H9 (cell line): ENCODE measurements around the gene MED29. TPM values are rescaled to one million over a fixed set of nuclear protein-coding genes. Genes with fewer than 3 reads are reported as not detected.

Experiments used
- DNase-seq: peaks from one replicate; pipeline ENCODE4 v3.0.0-alpha.2; 2017
- H2AFZ ChIP-seq: one replicate; pipeline ENCODE4 v1.6.1; 2013; ENCODE audit warnings: mild to moderate bottlenecking, low read length, control low read depth, moderate library complexity
- H2AK5ac ChIP-seq: 2 replicates; pipeline ENCODE4 v1.6.1; 2013; ENCODE audit warnings: low read length, control low read depth, mixed read lengths; ENCODE audit not compliant: insufficient read length
- H2BK120ac ChIP-seq: one replicate; pipeline ENCODE4 v1.6.1; 2013; ENCODE audit warnings: low read depth, mild to moderate bottlenecking, low read length, control low read depth, inconsistent platforms; ENCODE audit not compliant: poor library complexity, severe bottlenecking
- H2BK12ac ChIP-seq: 2 replicates; pipeline ENCODE4 v1.6.1; 2013; ENCODE audit warnings: low read length, control low read depth, mixed read lengths, low read depth; ENCODE audit not compliant: insufficient read length
- H2BK15ac ChIP-seq: 2 replicates; pipeline ENCODE4 v1.6.1; 2013; ENCODE audit warnings: low read depth, low read length, control low read depth
- H2BK20ac ChIP-seq: one replicate; pipeline ENCODE4 v1.6.1; 2013; ENCODE audit warnings: low read depth, mild to moderate bottlenecking, low read length, control low read depth, inconsistent platforms; ENCODE audit not compliant: poor library complexity, severe bottlenecking
- H2BK5ac ChIP-seq: 2 replicates; pipeline ENCODE4 v1.6.1; 2013; ENCODE audit warnings: low read length, control low read depth, mixed read lengths; ENCODE audit not compliant: insufficient read length
- H3K14ac ChIP-seq: 2 replicates; pipeline ENCODE4 v1.6.1; 2013; ENCODE audit warnings: low read length, control low read depth; ENCODE audit not compliant: insufficient read depth
- H3K18ac ChIP-seq: 2 replicates; pipeline ENCODE4 v1.6.1; 2013; ENCODE audit warnings: low read depth, mild to moderate bottlenecking, mixed read lengths, low read length, control low read depth; ENCODE audit not compliant: insufficient read length
- H3K23ac ChIP-seq: 2 replicates; pipeline ENCODE4 v1.6.1; 2013; ENCODE audit warnings: low read length, control low read depth, mixed read lengths, low read depth; ENCODE audit not compliant: insufficient read length
- H3K23me2 ChIP-seq: 2 replicates; pipeline ENCODE4 v1.6.1; 2013; ENCODE audit warnings: low read depth, mild to moderate bottlenecking, mixed read lengths, low read length, control low read depth; ENCODE audit not compliant: insufficient read length, poor library complexity, severe bottlenecking
- H3K27ac ChIP-seq: 2 replicates; pipeline ENCODE4 v1.5.1; 2013; ENCODE audit warnings: low read length, control low read depth, mixed read lengths, low read depth; ENCODE audit not compliant: insufficient read length
- H3K27me3 ChIP-seq: 2 replicates; pipeline ENCODE4 v1.6.1; 2013; ENCODE audit warnings: low read length, control low read depth, inconsistent platforms; ENCODE audit not compliant: insufficient read depth
- H3K4ac ChIP-seq: 2 replicates; pipeline ENCODE4 v1.6.1; 2013; ENCODE audit warnings: low read depth, mild to moderate bottlenecking, control low read depth, inconsistent platforms, low read length, moderate library complexity
- H3K4me1 ChIP-seq: 2 replicates; pipeline ENCODE4 v1.6.1; 2013; ENCODE audit warnings: low read length, control low read depth, inconsistent platforms; ENCODE audit not compliant: insufficient read depth
- H3K4me2 ChIP-seq: 2 replicates; pipeline ENCODE4 v1.6.1; 2013; ENCODE audit warnings: low read length, control low read depth, mixed read lengths; ENCODE audit not compliant: insufficient read length, insufficient read depth
- H3K56ac ChIP-seq: 2 replicates; pipeline ENCODE4 v1.6.1; 2013; ENCODE audit warnings: low read depth, mild to moderate bottlenecking, mixed read lengths, low read length, control low read depth; ENCODE audit not compliant: insufficient read length
- H3K79me1 ChIP-seq: 2 replicates; pipeline ENCODE4 v1.6.1; 2013; ENCODE audit warnings: low read depth, mild to moderate bottlenecking, moderate library complexity, low read length, control low read depth, inconsistent platforms; ENCODE audit not compliant: insufficient read depth, poor library complexity, severe bottlenecking
- H3K79me2 ChIP-seq: 2 replicates; pipeline ENCODE4 v1.6.1; 2013; ENCODE audit warnings: low read length, control low read depth, inconsistent platforms; ENCODE audit not compliant: insufficient read depth
- H3K9ac ChIP-seq: 2 replicates; pipeline ENCODE4 v1.6.1; 2013; ENCODE audit warnings: low read length, control low read depth, mixed read lengths; ENCODE audit not compliant: insufficient read length; ENCODE audit errors: extremely low read depth
- H3K9me3 ChIP-seq: one replicate; pipeline ENCODE4 v1.6.1; 2013; ENCODE audit warnings: low read depth, low read length, inconsistent platforms; ENCODE audit not compliant: control insufficient read depth
- H3T11ph ChIP-seq: one replicate; pipeline ENCODE4 v1.6.1; 2013; ENCODE audit warnings: mild to moderate bottlenecking, low read length, control low read depth, inconsistent platforms
- H4K20me1 ChIP-seq: one replicate; pipeline ENCODE4 v1.6.1; 2013; ENCODE audit not compliant: control insufficient read depth, insufficient read length, insufficient read depth
- H4K5ac ChIP-seq: 2 replicates; pipeline ENCODE4 v1.6.1; 2013; ENCODE audit warnings: low read depth, mild to moderate bottlenecking, mixed read lengths, low read length, control low read depth; ENCODE audit not compliant: insufficient read length
- H4K8ac ChIP-seq: replicated peaks from 2 replicates; pipeline ENCODE4 v1.6.1; 2013; ENCODE audit warnings: low read length, control low read depth, mixed read lengths, low read depth; ENCODE audit not compliant: insufficient read length
- H4K91ac ChIP-seq: 2 replicates; pipeline ENCODE4 v1.6.1; 2013; ENCODE audit warnings: low read depth, mild to moderate bottlenecking, moderate library complexity, mixed read lengths, low read length, control low read depth; ENCODE audit not compliant: insufficient read length
- H3K27ac Mint-ChIP-seq, 3 experiments: 2 replicates in 2 of 3; 3 replicates in 1 of 3; pipeline ENCODE4 v1.8.0; 2020 to 2021; ENCODE audit warnings: mixed read lengths in 3 of 3, mild to moderate bottlenecking in 1 of 3, moderate library complexity in 1 of 3
- H3K27me3 Mint-ChIP-seq: 2 replicates; pipeline ENCODE4 v1.8.0; 2021; ENCODE audit warnings: low read depth, mild to moderate bottlenecking, moderate library complexity, mixed read lengths
- H3K36me3 Mint-ChIP-seq, 3 experiments: 2 replicates in 2 of 3; 3 replicates in 1 of 3; pipeline ENCODE4 v1.8.0; 2020 to 2021; ENCODE audit warnings: low read depth in 3 of 3, mixed read lengths in 3 of 3; ENCODE audit not compliant: insufficient read depth in 1 of 3
- H3K4me1 Mint-ChIP-seq, 2 experiments: 2 replicates each; pipeline ENCODE4 v1.8.0; 2020; ENCODE audit warnings: mixed read lengths in 2 of 2
- H3K4me3 Mint-ChIP-seq, 2 experiments: 2 replicates in 1 of 2; 3 replicates in 1 of 2; pipeline ENCODE4 v1.8.0; 2020 to 2021; ENCODE audit warnings: mild to moderate bottlenecking in 2 of 2, mixed read lengths in 2 of 2, moderate library complexity in 1 of 2
- H3K9me3 Mint-ChIP-seq, 2 experiments: 2 replicates in 1 of 2; 3 replicates in 1 of 2; pipeline ENCODE4 v1.8.0; 2020; ENCODE audit warnings: mild to moderate bottlenecking in 2 of 2, mixed read lengths in 2 of 2, moderate library complexity in 1 of 2
- CTCF ChIP-seq: fragments of 200-600 bp; sonication (generic); conservative IDR thresholded peaks from 3 replicates; pipeline ENCODE4 v1.8.0; 2021; ENCODE audit warnings: antibody characterized with exemption, mild to moderate bottlenecking
- total RNA-seq: library from RNA; stranded (reverse); gene quantifications from 2 replicates; pipeline ENCODE4 v1.2.1, GENCODE V29; 2021

Gene MED29
- total RNA-seq, 1 experiment from 2014 or later: 48.3 TPM

DNA sequence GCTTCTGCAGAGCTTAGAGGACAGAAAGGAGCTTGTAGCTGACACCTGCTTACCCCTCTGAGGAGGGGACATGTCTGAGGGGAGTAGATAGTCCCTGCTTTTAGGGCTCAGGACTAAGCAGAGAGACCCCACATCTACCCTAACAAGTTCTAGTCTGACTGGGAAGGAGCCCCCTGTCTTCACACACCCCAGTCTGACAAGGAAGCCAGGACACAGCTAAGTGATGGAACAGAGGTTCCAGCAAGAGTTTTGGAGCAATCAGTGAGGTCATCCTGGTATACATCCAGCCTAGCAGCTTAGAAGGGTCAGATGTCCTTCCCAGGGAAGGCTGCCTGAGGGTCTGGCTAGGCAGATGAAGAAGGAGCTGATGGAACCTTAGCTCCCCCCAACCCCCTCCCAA is 15.2 kb upstream of the MED29 start:
- Histone ChIP-seq H3K18ac (no peak overlapping the region), H2BK20ac (no peak overlapping the region), H2AFZ (no peak overlapping the region), H3K9ac (no peak overlapping the region), H3T11ph (no peak overlapping the region), H2BK12ac (no peak overlapping the region), H3K4ac (no peak overlapping the region), H3K4me2 (no peak overlapping the region), H4K5ac (no peak overlapping the region), H4K8ac (no peak overlapping the region), H4K91ac (no peak overlapping the region), H4K20me1 (peaks cover 2% of the 10 kb centered on the region), H3K79me2 (no peaks in the 10 kb centered on the region), H2BK15ac (no peak overlapping the region), H3K14ac (no peak overlapping the region), H2BK5ac (no peak overlapping the region), H3K27ac (no peak overlapping the region), H2BK120ac (no peak overlapping the region), H3K23ac (no peak overlapping the region), H3K9me3 (no peaks in the 10 kb centered on the region), H3K23me2 (no peaks in the 10 kb centered on the region), H3K27me3 (no peaks in the 10 kb centered on the region), H3K4me1 (no peaks in the 10 kb centered on the region), H3K56ac (no peak overlapping the region), H3K79me1 (no peaks in the 10 kb centered on the region), H2AK5ac (no peak overlapping the region)
- no peak for TF ChIP-seq CTCF
- Mint-ChIP-seq H3K27ac (no peak overlapping the region), H3K4me1 (no peaks in the 10 kb centered on the region), H3K27me3 (no peaks in the 10 kb centered on the region), H3K36me3 (peaks cover 53 to 86% (median 82%) of the 10 kb centered on the region in 3 experiments), H3K9me3 (no peaks in the 10 kb centered on the region; a peak in 1 of 5 replicates), H3K4me3 (no peak overlapping the region)
- DNase-seq: no peak
